OCI-LY3 (cell line): ENCODE measurements around the gene TMEM87A.

ENCODE experiments used
- EZH2phosphoT487 ChIP-seq: fragments of 200-600 bp; shearing (Covaris generic); IDR thresholded peaks from 2 replicates; pipeline ENCODE4 v1.6.1; 2018; ENCODE audit warnings: antibody characterized with exemption, mixed run types, low read depth
- TF ChIP-seq, protein P1 (sequence below): fragments of 200-600, 300-600 bp; sonication (generic); IDR thresholded peaks from 2 replicates; pipeline ENCODE4 v1.5.1; 2014; ENCODE audit warnings: antibody characterized with exemption, low read length, low read depth

DNA sequence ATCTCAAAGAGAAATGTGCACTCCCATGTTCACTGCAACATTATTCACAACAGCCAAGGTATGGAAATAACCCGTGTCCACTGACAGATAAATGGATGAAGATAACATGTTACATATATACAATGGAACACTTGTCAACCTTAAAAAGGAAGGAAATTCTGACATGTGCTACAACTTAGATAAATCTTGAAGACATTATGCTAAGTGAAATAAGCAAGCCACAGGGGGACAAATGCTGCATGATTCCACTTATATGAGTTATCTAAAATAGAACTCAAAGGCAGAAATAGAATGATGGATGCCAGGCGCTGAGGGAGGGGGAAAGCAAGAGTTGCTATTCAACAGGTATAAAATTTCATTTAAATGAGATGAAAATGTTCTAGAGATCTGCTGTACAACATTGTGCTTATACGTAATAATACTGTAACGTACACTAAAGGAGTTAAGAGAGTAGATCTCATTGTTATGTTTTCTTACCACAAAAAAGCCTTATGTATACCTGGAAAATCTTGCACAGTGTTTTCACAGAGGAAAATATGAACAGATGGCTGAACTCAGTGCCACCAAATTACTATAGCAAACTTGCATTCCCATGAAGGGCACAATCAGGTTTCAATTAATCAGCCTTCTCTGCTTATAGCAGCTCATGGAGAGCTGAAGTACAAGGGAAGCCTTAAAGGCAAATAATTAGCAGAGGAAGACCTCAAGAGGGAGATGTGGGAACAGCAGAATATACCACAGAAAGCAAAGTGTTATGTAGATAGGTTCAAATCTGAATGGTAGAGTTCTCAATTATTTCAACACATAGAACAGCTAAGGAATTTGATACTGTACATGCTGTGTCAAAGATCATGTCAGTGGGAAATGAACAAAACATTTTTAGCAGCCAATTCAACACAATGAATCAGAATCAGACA is 57.1 kb downstream of the TMEM87A start:
- TF ChIP-seq, protein P1, sequence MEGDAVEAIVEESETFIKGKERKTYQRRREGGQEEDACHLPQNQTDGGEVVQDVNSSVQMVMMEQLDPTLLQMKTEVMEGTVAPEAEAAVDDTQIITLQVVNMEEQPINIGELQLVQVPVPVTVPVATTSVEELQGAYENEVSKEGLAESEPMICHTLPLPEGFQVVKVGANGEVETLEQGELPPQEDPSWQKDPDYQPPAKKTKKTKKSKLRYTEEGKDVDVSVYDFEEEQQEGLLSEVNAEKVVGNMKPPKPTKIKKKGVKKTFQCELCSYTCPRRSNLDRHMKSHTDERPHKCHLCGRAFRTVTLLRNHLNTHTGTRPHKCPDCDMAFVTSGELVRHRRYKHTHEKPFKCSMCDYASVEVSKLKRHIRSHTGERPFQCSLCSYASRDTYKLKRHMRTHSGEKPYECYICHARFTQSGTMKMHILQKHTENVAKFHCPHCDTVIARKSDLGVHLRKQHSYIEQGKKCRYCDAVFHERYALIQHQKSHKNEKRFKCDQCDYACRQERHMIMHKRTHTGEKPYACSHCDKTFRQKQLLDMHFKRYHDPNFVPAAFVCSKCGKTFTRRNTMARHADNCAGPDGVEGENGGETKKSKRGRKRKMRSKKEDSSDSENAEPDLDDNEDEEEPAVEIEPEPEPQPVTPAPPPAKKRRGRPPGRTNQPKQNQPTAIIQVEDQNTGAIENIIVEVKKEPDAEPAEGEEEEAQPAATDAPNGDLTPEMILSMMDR, result peak; percentile 23; the same call in 1 of the 2 replicates
- TF ChIP-seq EZH2phosphoT487, result no peak
